ENCODE results near the gene ESPN. TPM values are rescaled to one million over a fixed set of nuclear protein-coding genes. Genes with fewer than 3 reads are reported as not detected.
"Not testable (repeated sequence)": the region's sequence is repeated elsewhere in the genome, so short reads cannot be mapped to it uniquely, and the experiment has no call there.

The ESPN gene
- total RNA-seq, 4 donors from 2014 or later: 0.60 to 6.1 (median 1.7) TPM

DNA sequence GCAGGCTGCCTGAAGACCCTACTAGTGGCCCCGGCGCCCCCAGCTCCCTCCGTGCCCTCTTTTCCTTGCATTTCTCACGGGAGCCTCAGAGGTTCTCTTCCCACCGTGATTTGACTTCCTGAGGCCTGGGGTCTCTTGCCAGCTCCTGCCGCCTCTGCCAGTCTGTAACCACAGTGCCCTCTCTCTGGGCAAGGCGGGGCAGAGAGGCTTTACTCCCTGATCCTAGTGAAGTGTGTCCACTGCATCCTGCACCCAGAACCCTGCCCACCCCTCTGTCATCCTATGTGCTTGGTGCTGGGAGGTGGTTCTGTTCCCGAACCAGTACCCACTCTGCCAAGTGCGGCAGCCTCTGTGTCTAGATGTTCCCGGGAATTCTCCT, 2.4 kb downstream of the ESPN start:
- TF ChIP-seq EP300 (IDR thresholded peaks at IDR 0.05): no peak
- no peak for TF ChIP-seq POLR2A (IDR thresholded peaks at IDR 0.05)
- no peak overlapping the region for H3K4me3 ChIP-seq
- DNase-seq (ENCODE audit: low spot score in 2 of 2): no peak
- H3K27ac ChIP-seq: no peak overlapping the region
- no peaks in the 10 kb centered on the region for H3K36me3 ChIP-seq
- H3K4me1 ChIP-seq: peaks cover 0 to 27% (median 8%) of the 10 kb centered on the region in 4 donors
- 89% methylated on average over 9 to 10 of the region's 10 CpGs for WGBS, 2 donors
- H3K27me3 ChIP-seq: peaks cover 0 to 88% of the 10 kb centered on the region in 2 donors
- no peaks in the 10 kb centered on the region for H3K9me3 ChIP-seq

DNA sequence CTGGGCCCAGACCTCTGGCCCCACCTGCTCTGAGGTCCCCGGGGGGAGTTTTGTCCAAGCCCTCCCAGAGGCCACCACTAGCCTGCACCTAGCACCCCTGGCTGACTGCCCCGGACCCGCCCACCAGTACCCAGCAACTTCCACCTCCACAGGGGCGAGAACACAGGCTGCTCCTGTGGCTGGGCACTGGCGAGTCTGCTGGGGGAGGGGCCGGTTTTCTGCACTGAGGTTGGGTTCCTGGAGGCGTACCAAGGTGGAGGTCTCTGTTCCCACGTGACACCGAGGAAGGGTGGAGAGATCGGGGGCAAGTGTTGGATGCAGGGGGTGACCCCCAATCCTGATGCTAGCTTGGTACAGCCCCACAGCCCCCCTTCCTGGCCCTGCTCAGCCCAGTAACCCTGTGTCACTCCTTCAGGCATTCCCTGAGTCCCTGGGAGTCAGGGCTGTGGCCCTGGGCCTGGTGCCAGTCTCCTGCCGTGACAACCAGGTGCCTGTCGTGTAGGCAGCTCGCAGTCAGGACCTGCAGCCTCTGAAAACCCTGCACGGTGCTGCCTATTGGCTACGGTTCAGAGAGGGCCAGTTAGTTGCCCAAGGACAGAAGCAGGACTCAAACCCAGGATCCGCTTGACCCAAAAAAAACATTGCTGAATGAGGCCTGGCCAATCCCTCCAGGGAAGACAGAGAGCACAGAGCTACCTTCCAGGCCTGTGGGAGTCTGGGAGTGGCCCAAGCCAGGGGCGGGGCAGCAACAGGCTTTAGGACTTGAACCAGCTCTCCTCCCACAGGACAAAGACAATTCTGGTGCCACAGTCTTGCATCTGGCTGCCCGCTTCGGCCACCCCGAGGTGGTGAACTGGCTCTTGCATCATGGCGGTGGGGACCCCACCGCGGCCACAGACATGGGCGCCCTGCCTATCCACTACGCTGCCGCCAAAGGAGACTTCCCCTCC, 3.1 kb downstream of the ESPN start:
- peaks cover 0 to 27% (median 8%) of the 10 kb centered on the region in 4 donors for H3K4me1 ChIP-seq
- 75 to 80% methylated on average over 22 to 23 of the region's 26 CpGs for WGBS, 2 donors
- H3K36me3 ChIP-seq: no peaks in the 10 kb centered on the region
- DNase-seq (ENCODE audit: low spot score in 2 of 2): no peak
- no peak overlapping the region for H3K27ac ChIP-seq
- TF ChIP-seq EP300 (IDR thresholded peaks at IDR 0.05) (no peak), POLR2A (IDR thresholded peaks at IDR 0.05) (no peak)
- TF ChIP-seq, protein P1, sequence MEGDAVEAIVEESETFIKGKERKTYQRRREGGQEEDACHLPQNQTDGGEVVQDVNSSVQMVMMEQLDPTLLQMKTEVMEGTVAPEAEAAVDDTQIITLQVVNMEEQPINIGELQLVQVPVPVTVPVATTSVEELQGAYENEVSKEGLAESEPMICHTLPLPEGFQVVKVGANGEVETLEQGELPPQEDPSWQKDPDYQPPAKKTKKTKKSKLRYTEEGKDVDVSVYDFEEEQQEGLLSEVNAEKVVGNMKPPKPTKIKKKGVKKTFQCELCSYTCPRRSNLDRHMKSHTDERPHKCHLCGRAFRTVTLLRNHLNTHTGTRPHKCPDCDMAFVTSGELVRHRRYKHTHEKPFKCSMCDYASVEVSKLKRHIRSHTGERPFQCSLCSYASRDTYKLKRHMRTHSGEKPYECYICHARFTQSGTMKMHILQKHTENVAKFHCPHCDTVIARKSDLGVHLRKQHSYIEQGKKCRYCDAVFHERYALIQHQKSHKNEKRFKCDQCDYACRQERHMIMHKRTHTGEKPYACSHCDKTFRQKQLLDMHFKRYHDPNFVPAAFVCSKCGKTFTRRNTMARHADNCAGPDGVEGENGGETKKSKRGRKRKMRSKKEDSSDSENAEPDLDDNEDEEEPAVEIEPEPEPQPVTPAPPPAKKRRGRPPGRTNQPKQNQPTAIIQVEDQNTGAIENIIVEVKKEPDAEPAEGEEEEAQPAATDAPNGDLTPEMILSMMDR (IDR thresholded peaks at IDR 0.05): no peak
- H3K4me3 ChIP-seq: no peak overlapping the region
- no peaks in the 10 kb centered on the region for H3K9me3 ChIP-seq
- peaks cover 0 to 85% of the 10 kb centered on the region in 2 donors for H3K27me3 ChIP-seq

DNA sequence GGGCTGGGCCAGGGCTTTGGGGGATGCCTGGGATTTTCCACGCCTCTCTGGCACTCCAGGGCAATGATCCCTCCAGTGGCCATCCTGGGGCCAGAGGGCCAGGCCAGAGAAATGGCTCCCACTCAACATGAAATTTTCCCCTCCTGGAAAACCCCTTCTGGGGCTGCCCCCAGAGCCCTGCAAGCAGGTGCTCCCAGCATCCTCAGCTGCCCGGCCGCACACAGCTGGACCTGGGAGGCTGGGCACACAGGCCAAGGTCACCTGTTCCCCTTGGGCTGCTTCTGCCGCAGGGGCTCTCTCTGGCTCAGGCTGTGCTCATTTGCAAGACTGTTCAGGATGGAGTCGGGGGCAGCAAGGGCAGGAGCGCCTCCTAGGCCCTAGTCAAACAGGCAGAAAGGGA, 3.9 kb downstream of the ESPN start:
- WGBS, 2 donors: 75% methylated on average over 1 of the region's 6 CpGs; no CpG with 5 or more reads in 1 of the 2 donors
- DNase-seq (ENCODE audit: low spot score in 2 of 2); H3K27ac ChIP-seq; H3K36me3 ChIP-seq; H3K9me3 ChIP-seq; H3K4me3 ChIP-seq: not testable (repeated sequence)
- H3K27me3 ChIP-seq: peaks cover 0 to 78% of the 10 kb centered on the region in 2 donors
- H3K4me1 ChIP-seq: peaks cover 0 to 20% (median 7%) of the 10 kb centered on the region in 4 donors

DNA sequence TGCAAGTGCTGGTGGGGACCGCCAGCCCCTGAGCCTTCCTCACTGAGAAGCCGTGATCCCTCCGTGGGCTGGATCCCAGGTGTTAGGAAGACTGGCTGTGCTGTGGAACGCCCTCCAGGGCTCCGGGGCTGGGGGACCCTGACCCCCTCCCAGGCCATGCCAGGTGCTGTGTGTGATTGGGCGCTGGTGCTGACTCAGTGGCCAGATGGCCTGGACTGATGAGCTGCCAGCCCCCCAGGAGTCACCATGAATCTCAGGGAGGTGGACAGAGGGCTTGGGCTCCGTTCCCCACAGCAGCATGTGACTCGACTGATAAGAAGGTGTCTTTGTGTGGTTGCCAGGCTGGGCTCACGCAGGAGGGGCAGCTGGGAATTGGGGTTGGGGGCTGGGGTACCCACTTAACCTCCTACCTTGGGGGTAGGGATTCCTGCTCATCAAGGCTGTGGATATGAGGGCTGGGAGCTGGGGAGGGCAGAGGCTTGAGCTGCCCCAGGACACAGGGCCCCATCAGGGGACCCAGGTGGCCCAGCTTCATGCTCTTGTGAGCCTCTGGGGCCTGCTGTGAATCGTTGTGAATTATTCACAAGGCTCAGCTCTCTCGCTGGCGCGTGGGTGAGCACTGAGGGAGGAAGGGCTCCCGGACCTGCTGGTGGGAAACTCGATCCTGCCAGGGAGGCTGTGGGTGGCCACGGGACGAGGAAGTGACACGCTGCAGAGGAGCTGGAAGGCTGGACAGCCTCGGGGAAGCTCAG, 5.3 kb downstream of the ESPN start:
- H3K36me3 ChIP-seq; H3K9me3 ChIP-seq; H3K4me1 ChIP-seq; DNase-seq (ENCODE audit: low spot score in 2 of 2); H3K4me3 ChIP-seq; H3K27ac ChIP-seq: not testable (repeated sequence)
- WGBS, 2 donors: 14 to 28% methylated on average over 12 to 13 of the region's 19 CpGs
- H3K27me3 ChIP-seq: peaks cover 0 to 67% of the 10 kb centered on the region in 2 donors

DNA sequence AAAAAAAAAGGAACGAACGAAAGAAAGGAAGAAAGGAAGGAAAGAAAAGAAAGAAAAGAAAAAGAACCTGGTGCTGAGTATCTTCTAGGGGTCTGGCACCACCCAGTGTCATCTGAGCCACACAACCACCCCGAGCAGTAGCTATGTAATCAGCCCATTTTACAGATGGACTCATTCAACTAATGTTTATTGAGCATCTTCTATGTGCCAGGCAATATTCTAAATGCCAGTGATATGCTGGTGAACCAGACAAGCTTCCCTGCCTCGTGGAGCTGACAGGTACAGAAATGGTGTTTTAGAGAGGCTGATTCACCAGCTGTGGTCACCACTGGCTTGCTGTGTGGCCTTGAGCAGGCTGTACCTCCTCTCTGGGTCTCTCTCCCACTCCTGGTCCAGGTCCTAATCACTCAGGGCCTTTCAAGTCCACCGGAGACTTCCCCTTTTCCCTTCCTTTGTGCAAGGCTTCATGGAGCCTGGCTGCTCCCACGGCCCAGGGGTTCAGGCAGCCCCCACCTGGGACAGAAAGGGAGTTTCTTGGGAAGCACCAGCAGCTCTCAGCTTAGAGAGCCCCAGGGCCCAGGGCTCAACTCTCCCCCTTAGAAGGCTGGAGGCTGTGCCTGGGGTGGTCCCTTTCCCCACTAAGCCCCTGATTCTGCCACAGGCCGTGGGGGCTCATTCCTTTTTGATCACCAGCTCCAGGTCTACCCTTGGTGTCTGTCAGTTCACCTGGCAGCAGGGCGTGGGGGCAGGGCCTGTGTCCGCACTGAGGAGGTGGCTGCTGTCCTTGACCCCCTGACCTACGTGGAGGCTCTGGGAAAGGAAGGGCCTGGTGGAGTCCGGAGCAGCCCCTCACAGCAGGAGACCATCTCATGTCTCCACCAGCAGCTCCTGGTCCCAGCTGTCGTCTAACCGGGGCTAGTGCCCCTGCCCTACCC, 7.3 kb downstream of the ESPN start:
- not testable (repeated sequence) for H3K36me3 ChIP-seq; H3K9me3 ChIP-seq; H3K4me3 ChIP-seq; H3K27ac ChIP-seq; H3K4me1 ChIP-seq; DNase-seq (ENCODE audit: low spot score in 2 of 2)
- H3K27me3 ChIP-seq: peaks cover 0 to 47% of the 10 kb centered on the region in 2 donors
- 64 to 72% methylated on average over 7 to 9 of the region's 13 CpGs for WGBS, 2 donors

DNA sequence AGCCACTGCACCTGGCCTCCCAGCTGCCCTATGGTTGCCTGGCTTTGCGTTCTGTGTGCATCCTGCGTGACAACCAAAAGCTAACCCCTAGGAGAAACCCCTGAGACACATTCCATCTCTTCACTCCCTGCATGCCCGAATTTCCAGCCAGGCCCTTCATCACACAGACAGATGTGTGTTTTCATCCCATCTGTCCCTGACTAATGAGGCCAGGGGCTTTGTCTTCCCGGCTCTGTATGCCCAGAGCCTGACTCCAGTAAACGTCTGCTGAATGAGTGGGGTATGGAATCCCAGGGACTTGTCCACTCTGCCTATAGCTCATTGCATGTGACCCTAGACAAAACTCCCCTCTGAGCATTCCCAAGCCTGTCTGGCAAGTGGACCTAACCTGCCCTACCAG, 9.6 kb downstream of the ESPN start:
- Histone ChIP-seq H3K9me3 (no peaks in the 10 kb centered on the region), H3K36me3 (no peaks in the 10 kb centered on the region), H3K4me3 (no peak overlapping the region), H3K27me3 (peaks cover 0 to 32% of the 10 kb centered on the region in 2 donors), H3K27ac (no peak overlapping the region), H3K4me1 (peaks cover 0 to 14% (median 0%) of the 10 kb centered on the region in 4 donors)
- 84 to 88% methylated on average over 5 of the region's 5 CpGs for WGBS, 2 donors
- TF ChIP-seq, protein P1 (IDR thresholded peaks at IDR 0.05): no peak
- TF ChIP-seq EP300 (IDR thresholded peaks at IDR 0.05) (no peak), POLR2A (IDR thresholded peaks at IDR 0.05) (no peak)
- DNase-seq (ENCODE audit: low spot score in 2 of 2): no peak
